ENCODE data around the gene HOXB5.

Gene HOXB5

GRCh38 chr17:48617471-48618255 lies 24.1 kb upstream of the HOXB5 start:
- DNase-seq, result peak; percentile 86

- peak; percentile 68 for DNase-seq
Measured at GRCh38 chr17:48616717-48617470, 23.3 kb upstream of the HOXB5 start.

- peak; percentile 77 for DNase-seq
Measured at GRCh38 chr17:48615963-48616716, 22.6 kb upstream of the HOXB5 start.

GRCh38 chr17:48615047-48615962 lies 21.7 kb upstream of the HOXB5 start, which contains the start of gene HOXB8:
Gene HOXB8, minus strand, starts transcription at chr17:48615292. Its CDS starts 588 bp downstream, at chr17:48614704.
- DNase-seq, result peak; percentile 72

- peak; percentile 90 for DNase-seq
Measured at GRCh38 chr17:48613862-48614694, 20.5 kb upstream of the HOXB5 start.

GRCh38 chr17:48612854-48613691 lies 19.5 kb upstream of the HOXB5 start:
- peak; percentile 74 for DNase-seq

GRCh38 chr17:48612456-48612853 lies 18.9 kb upstream of the HOXB5 start:
- peak; percentile 73 for DNase-seq

- DNase-seq, result peak; percentile 89
Measured at GRCh38 chr17:48611681-48612455, 18.3 kb upstream of the HOXB5 start.

GRCh38 chr17:48611213-48611612 lies 17.6 kb upstream of the HOXB5 start:
- no peak for DNase-seq

GRCh38 chr17:48610282-48611211 lies 17.0 kb upstream of the HOXB5 start, which contains the start of gene HOXB7:
Gene HOXB7, minus strand, starts transcription at chr17:48611017. Its CDS starts 99 bp downstream, at chr17:48610918.
- DNase-seq, result peak; percentile 90

GRCh38 chr17:48609759-48610281 lies 16.2 kb upstream of the HOXB5 start:
- no peak for DNase-seq

- DNase-seq, result no peak
Measured at GRCh38 chr17:48609033-48609432, 15.5 kb upstream of the HOXB5 start.

- DNase-seq, result no peak
Measured at GRCh38 chr17:48608494-48608834, 14.9 kb upstream of the HOXB5 start.

- DNase-seq, result no peak
Measured at GRCh38 chr17:48606892-48607614, 13.5 kb upstream of the HOXB5 start.

GRCh38 chr17:48605991-48606891 lies 12.7 kb upstream of the HOXB5 start:
- peak; percentile 81 for DNase-seq

All from right kidney (tissue), 1 donor.